ENCODE results near the gene PRKCE.

GRCh38 chr2:45676088-45676487 is 24.6 kb downstream of the PRKCE start:
- TF ChIP-seq, protein P1, sequence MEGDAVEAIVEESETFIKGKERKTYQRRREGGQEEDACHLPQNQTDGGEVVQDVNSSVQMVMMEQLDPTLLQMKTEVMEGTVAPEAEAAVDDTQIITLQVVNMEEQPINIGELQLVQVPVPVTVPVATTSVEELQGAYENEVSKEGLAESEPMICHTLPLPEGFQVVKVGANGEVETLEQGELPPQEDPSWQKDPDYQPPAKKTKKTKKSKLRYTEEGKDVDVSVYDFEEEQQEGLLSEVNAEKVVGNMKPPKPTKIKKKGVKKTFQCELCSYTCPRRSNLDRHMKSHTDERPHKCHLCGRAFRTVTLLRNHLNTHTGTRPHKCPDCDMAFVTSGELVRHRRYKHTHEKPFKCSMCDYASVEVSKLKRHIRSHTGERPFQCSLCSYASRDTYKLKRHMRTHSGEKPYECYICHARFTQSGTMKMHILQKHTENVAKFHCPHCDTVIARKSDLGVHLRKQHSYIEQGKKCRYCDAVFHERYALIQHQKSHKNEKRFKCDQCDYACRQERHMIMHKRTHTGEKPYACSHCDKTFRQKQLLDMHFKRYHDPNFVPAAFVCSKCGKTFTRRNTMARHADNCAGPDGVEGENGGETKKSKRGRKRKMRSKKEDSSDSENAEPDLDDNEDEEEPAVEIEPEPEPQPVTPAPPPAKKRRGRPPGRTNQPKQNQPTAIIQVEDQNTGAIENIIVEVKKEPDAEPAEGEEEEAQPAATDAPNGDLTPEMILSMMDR (IDR thresholded peaks at IDR 0.05) = no peak
- no peak for TF ChIP-seq POLR2A (IDR thresholded peaks at IDR 0.05)
